MM.1S (cell line): ENCODE results near the gene PGK2.

Experiments
- DNase-seq: peaks from one replicate; pipeline ENCODE4 v3.0.0-alpha.2; 2015
- H2AFZ ChIP-seq: fragments of 300-600 bp; sonication (generic); 2 replicates; pipeline ENCODE4 v1.6.0; 2016; ENCODE audit warnings: antibody characterized with exemption, low read length
- H3F3A ChIP-seq: fragments of 300-600 bp; sonication (generic); 2 replicates; pipeline ENCODE4 v1.6.1; 2016; ENCODE audit warnings: mild to moderate bottlenecking, antibody characterized with exemption, low read length, moderate library complexity, mixed read lengths; ENCODE audit not compliant: insufficient read depth
- H3K27ac ChIP-seq: fragments of 300-600 bp; sonication (generic); 2 replicates; pipeline ENCODE4 v1.5.1; 2016; ENCODE audit warnings: mild to moderate bottlenecking, low read length
- H3K27me3 ChIP-seq: fragments of 300-600 bp; sonication (generic); replicated peaks from 2 replicates; pipeline ENCODE4 v1.6.0; 2016; ENCODE audit warnings: low read length; ENCODE audit not compliant: insufficient read depth
- H3K36me3 ChIP-seq: fragments of 300-600 bp; sonication (generic); replicated peaks from 2 replicates; pipeline ENCODE4 v1.6.1; 2016; ENCODE audit warnings: mild to moderate bottlenecking, low read length, mixed read lengths; ENCODE audit not compliant: insufficient read depth
- H3K4me1 ChIP-seq: fragments of 300-600 bp; sonication (generic); 2 replicates; pipeline ENCODE4 v1.6.1; 2016; ENCODE audit warnings: low read length, mixed read lengths
- H3K4me2 ChIP-seq: fragments of 300-600 bp; sonication (generic); 2 replicates; pipeline ENCODE4 v1.6.0; 2016; ENCODE audit warnings: low read depth, low read length
- H3K4me3 ChIP-seq: fragments of 300-600 bp; sonication (generic); 2 replicates; pipeline ENCODE4 v1.5.1; 2016; ENCODE audit warnings: low read length, mixed read lengths
- H3K79me2 ChIP-seq: fragments of 300-600 bp; sonication (generic); 2 replicates; pipeline ENCODE4 v1.6.1; 2016; ENCODE audit warnings: mixed run types, low read length, mixed read lengths
- H3K9ac ChIP-seq: fragments of 300-600 bp; sonication (generic); 2 replicates; pipeline ENCODE4 v1.6.1; 2016; ENCODE audit warnings: low read length, mixed read lengths
- H3K9me2 ChIP-seq: fragments of 300-600 bp; sonication (generic); replicated peaks from 2 replicates; pipeline ENCODE4 v1.6.1; 2016; ENCODE audit warnings: mild to moderate bottlenecking, low read length, mixed read lengths; ENCODE audit not compliant: insufficient read depth
- H3K9me3 ChIP-seq: fragments of 300-600 bp; sonication (generic); replicated peaks from 2 replicates; pipeline ENCODE4 v1.6.1; 2016; ENCODE audit warnings: mild to moderate bottlenecking, low read length, mixed read lengths; ENCODE audit not compliant: insufficient read depth
- H4K20me1 ChIP-seq: fragments of 300-600 bp; sonication (generic); 2 replicates; pipeline ENCODE4 v1.6.1; 2016; ENCODE audit warnings: mild to moderate bottlenecking, low read length, moderate library complexity, mixed read lengths; ENCODE audit not compliant: insufficient read depth
- EZH2 ChIP-seq: fragments of 300-600 bp; sonication (generic); optimal IDR thresholded peaks from 2 replicates; pipeline ENCODE3; 2017; ENCODE audit warnings: low read depth, mild to moderate bottlenecking, antibody characterized with exemption, low read length, mixed read lengths
- EZH2phosphoT487 ChIP-seq: fragments of 300-600 bp; sonication (generic); IDR thresholded peaks from 2 replicates; pipeline ENCODE4 v1.6.1; 2018; ENCODE audit warnings: antibody characterized with exemption, low read length
- TF ChIP-seq, protein P1 (sequence below): fragments of 300-600 bp; sonication (generic); IDR thresholded peaks from 2 replicates; pipeline ENCODE4 v1.5.1; 2016; ENCODE audit warnings: antibody characterized with exemption, low read length, mixed read lengths

PGK2 gene

DNA sequence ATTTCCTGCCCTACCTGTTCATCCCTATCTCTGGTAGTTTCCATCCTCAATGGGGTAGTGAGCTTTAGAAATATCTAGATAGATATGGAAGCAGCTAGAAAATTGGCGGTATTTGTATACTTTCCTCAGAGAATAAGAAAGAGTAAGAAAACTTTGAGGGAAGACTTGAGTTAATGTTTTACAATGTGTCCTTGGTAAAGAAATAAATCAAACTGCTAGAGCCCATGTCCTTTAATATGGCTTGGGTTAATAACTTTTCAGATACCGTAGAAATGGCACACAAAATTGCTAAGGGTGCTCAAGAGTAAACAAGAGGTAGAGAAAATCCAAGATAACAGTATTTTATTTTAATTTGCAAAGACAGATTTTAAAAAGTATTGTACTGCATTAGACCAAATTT is 28.1 kb upstream of the PGK2 start:
- Histone ChIP-seq H3K9me2 (no peaks in the 10 kb centered on the region), H3K36me3 (no peaks in the 10 kb centered on the region), H3K4me1 (no peaks in the 10 kb centered on the region), H3F3A (no peaks in the 10 kb centered on the region), H3K79me2 (no peaks in the 10 kb centered on the region), H3K27ac (no peak overlapping the region), H3K4me3 (no peak overlapping the region), H3K4me2 (no peak overlapping the region), H2AFZ (no peak overlapping the region), H4K20me1 (no peaks in the 10 kb centered on the region), H3K9me3 (no peaks in the 10 kb centered on the region), H3K27me3 (no peaks in the 10 kb centered on the region), H3K9ac (no peak overlapping the region)
- DNase-seq: no peak
- TF ChIP-seq, protein P1, sequence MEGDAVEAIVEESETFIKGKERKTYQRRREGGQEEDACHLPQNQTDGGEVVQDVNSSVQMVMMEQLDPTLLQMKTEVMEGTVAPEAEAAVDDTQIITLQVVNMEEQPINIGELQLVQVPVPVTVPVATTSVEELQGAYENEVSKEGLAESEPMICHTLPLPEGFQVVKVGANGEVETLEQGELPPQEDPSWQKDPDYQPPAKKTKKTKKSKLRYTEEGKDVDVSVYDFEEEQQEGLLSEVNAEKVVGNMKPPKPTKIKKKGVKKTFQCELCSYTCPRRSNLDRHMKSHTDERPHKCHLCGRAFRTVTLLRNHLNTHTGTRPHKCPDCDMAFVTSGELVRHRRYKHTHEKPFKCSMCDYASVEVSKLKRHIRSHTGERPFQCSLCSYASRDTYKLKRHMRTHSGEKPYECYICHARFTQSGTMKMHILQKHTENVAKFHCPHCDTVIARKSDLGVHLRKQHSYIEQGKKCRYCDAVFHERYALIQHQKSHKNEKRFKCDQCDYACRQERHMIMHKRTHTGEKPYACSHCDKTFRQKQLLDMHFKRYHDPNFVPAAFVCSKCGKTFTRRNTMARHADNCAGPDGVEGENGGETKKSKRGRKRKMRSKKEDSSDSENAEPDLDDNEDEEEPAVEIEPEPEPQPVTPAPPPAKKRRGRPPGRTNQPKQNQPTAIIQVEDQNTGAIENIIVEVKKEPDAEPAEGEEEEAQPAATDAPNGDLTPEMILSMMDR: no peak
- TF ChIP-seq EZH2phosphoT487 (no peak), EZH2 (no peak)

DNA sequence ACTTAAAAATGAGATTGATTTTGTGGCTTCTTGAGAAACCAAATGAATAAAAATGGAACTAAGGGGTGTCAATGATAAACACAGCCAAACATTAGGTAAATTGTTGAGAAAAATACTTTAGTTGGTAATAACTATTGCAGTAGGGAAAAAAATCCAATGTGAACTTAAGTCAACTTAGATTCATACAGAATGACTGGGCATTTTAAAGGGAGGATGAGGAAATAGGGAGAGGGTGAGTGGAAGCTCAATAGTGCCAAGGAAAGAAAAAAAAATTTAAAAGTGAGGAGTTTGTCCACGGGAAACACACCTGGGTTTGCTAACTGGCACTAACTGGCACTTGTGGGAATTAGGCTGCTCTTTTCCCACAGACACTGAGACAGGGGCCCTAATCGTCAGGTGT is 26.2 kb upstream of the PGK2 start:
- Histone ChIP-seq H3K27ac (no peak overlapping the region), H3K27me3 (no peaks in the 10 kb centered on the region), H4K20me1 (no peaks in the 10 kb centered on the region), H3K79me2 (no peaks in the 10 kb centered on the region), H2AFZ (no peak overlapping the region), H3K9me3 (no peaks in the 10 kb centered on the region), H3K9me2 (no peaks in the 10 kb centered on the region), H3F3A (no peaks in the 10 kb centered on the region), H3K9ac (no peak overlapping the region), H3K4me1 (no peaks in the 10 kb centered on the region), H3K4me2 (no peak overlapping the region), H3K4me3 (no peak overlapping the region), H3K36me3 (no peaks in the 10 kb centered on the region)
- no peak for DNase-seq
- TF ChIP-seq EZH2 (no peak), EZH2phosphoT487 (no peak)
- TF ChIP-seq, protein P1: no peak

DNA sequence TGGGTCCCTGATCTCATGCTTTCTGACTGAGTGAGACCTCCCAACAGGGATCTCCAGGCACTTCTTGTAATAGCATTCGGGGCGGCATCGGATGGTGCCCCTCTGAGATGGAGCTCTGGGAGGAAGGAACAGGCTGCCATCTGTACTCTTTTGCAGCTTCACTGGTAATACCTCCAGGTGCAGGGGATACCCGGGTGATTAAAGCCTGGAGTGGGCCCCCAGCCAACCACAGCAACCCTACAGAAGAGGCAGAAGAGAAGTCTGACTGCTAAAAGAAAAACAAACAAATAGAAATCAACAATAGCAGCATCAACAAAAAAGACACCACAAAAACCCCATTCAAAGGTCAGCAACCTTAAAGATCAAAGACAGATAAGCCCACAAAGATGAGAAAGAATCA is 19.1 kb upstream of the PGK2 start:
- H3K4me2 ChIP-seq: no peak overlapping the region
- no peaks in the 10 kb centered on the region for H3F3A ChIP-seq
- no peak overlapping the region for H3K9ac ChIP-seq
- H4K20me1 ChIP-seq: no peaks in the 10 kb centered on the region
- TF ChIP-seq, protein P1: no peak
- TF ChIP-seq EZH2phosphoT487 (no peak), EZH2 (no peak)
- no peaks in the 10 kb centered on the region for H3K4me1 ChIP-seq
- no peak overlapping the region for H3K27ac ChIP-seq
- H3K4me3 ChIP-seq: no peak overlapping the region
- no peaks in the 10 kb centered on the region for H3K9me3 ChIP-seq
- no peaks in the 10 kb centered on the region for H3K79me2 ChIP-seq
- DNase-seq: no peak
- H3K27me3 ChIP-seq: no peaks in the 10 kb centered on the region
- H2AFZ ChIP-seq: no peak overlapping the region
- no peaks in the 10 kb centered on the region for H3K9me2 ChIP-seq
- no peaks in the 10 kb centered on the region for H3K36me3 ChIP-seq
